Kidney (tissue), 14 donors: Measurements from ENCODE around the gene PTGIS. TPM values are rescaled to one million over a fixed set of nuclear protein-coding genes. Genes with fewer than 3 reads are reported as not detected.
A peak's percentile ranks its signal among the peaks of the same experiment; 100 is the strongest.

Source experiments
- DNase-seq, 5 donors: peaks; one replicate each; pipeline ENCODE4 v3.0.0-alpha.2; 2013 to 2020
- FAIRE-seq: peaks from 2 replicates; lab custom pipeline; 2012; peaks lifted over from hg19 to GRCh38; lab: Jason Lieb, UNC
- H3K27ac ChIP-seq, 2 donors: one replicate each; pipeline ENCODE4 v1.7.0; 2013; ENCODE audit warnings: low read depth in 2 of 2, low read length in 2 of 2, inconsistent platforms in 1 of 2
- H3K27me3 ChIP-seq: one replicate; pipeline ENCODE4 v1.7.1; 2013; ENCODE audit warnings: low read length, inconsistent platforms; ENCODE audit not compliant: control insufficient read depth, insufficient read depth
- H3K36me3 ChIP-seq, 3 donors: one replicate each; pipeline versions ENCODE4 v1.7.0 to v1.7.1; 2013; ENCODE audit warnings: low read length in 3 of 3, control low read depth in 1 of 3, inconsistent platforms in 1 of 3; ENCODE audit not compliant: insufficient read depth in 3 of 3, control insufficient read depth in 2 of 3
- H3K4me1 ChIP-seq, 3 donors: one replicate each; pipeline versions ENCODE4 v1.7.0 to v1.7.1; 2013; ENCODE audit warnings: low read length in 3 of 3, inconsistent platforms in 1 of 3, low read depth in 1 of 3; ENCODE audit not compliant: control insufficient read depth in 2 of 3, insufficient read depth in 2 of 3
- H3K4me3 ChIP-seq, 3 donors: one replicate each; pipeline versions ENCODE4 v1.7.0 to v1.8.1; 2013; ENCODE audit warnings: low read length in 3 of 3, control low read depth in 1 of 3, inconsistent platforms in 1 of 3
- H3K9ac ChIP-seq, 3 donors: one replicate each; pipeline versions ENCODE4 v1.7.0 to v1.7.1; 2013; ENCODE audit warnings: low read length in 3 of 3, control low read depth in 1 of 3, inconsistent platforms in 1 of 3
- H3K9me3 ChIP-seq, 3 donors: one replicate each; pipeline versions ENCODE4 v1.7.0 to v1.7.1; 2013; ENCODE audit warnings: low read length in 3 of 3, control low read depth in 1 of 3, inconsistent platforms in 1 of 3; ENCODE audit not compliant: control insufficient read depth in 2 of 3, insufficient read depth in 1 of 3
- intact Hi-C: fragments of 100-400 bp; cut with DNase I; formaldehyde crosslinking; loops from one replicate; pipeline ENCODE4 v1.11.1; 2022
- polyA plus RNA-seq: library from polyadenylated mRNA; stranded (reverse); fragments of 350-450 nt; fragmentation: Illumina TruSeq; extraction: RNeasy Lipid Tissue Mini Kit (QIAGEN cat#74804); gene quantifications from one replicate; pipeline ENCODE4 v1.2.3, GENCODE V29; 2014; ENCODE audit warnings: low read depth, low replicate concordance; ENCODE audit not compliant: insufficient read depth
- total RNA-seq: library from RNA; stranded (reverse); fragmentation: NEBNext Ultra II Directional; extraction: Animal tissue kit (Norgen Biotek cat#: 25700); gene quantifications from one replicate; pipeline ENCODE4 v1.2.1, GENCODE V29; 2021
- TF ChIP-seq, protein P1 (sequence below): IDR thresholded peaks from 3 replicates; pipeline ENCODE4 v1.5.1; 2012; ENCODE audit warnings: mild to moderate bottlenecking, moderate library complexity, borderline replicate concordance; ENCODE audit not compliant: insufficient read depth; ENCODE audit errors: extremely low read depth
- donor health status: control.
- donor health status: control.
- donor health status: control.
- donor health status: control.
- donor health status: control.
- donor health status: DM: yes; HTN: yes; CAD: no.
- donor health status: Normal renal cell carcinoma (clear cell type).

The PTGIS gene
- total and polyA plus RNA-seq, 2 donors from 2014 or later: 3.1 to 24.1 TPM

GRCh38 chr20:49541733-49542513 lies 26.0 kb downstream of the PTGIS start:
- no peak overlapping the region for H3K9ac ChIP-seq
- H3K9me3 ChIP-seq: peaks cover 0 to 3% (median 0%) of the 10 kb centered on the region in 3 donors
- intact Hi-C loops: loop anchor here (5.0 kb wide), 1 partner anchor 65 kb away; no protein-coding TSS in a partner anchor
- peak in 4 of 5 donors; percentile 71 to 89 (median 74) for DNase-seq
- TF ChIP-seq, protein P1, sequence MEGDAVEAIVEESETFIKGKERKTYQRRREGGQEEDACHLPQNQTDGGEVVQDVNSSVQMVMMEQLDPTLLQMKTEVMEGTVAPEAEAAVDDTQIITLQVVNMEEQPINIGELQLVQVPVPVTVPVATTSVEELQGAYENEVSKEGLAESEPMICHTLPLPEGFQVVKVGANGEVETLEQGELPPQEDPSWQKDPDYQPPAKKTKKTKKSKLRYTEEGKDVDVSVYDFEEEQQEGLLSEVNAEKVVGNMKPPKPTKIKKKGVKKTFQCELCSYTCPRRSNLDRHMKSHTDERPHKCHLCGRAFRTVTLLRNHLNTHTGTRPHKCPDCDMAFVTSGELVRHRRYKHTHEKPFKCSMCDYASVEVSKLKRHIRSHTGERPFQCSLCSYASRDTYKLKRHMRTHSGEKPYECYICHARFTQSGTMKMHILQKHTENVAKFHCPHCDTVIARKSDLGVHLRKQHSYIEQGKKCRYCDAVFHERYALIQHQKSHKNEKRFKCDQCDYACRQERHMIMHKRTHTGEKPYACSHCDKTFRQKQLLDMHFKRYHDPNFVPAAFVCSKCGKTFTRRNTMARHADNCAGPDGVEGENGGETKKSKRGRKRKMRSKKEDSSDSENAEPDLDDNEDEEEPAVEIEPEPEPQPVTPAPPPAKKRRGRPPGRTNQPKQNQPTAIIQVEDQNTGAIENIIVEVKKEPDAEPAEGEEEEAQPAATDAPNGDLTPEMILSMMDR: peak; percentile 88
- H3K27me3 ChIP-seq: no peaks in the 10 kb centered on the region
- H3K36me3 ChIP-seq: no peaks in the 10 kb centered on the region
- H3K4me3 ChIP-seq: no peak overlapping the region
- no peak overlapping the region for H3K27ac ChIP-seq
- FAIRE-seq: no peak
- H3K4me1 ChIP-seq: no peaks in the 10 kb centered on the region

GRCh38 chr20:49540687-49541435 lies 27.1 kb downstream of the PTGIS start:
- H3K36me3 ChIP-seq: no peaks in the 10 kb centered on the region
- H3K27me3 ChIP-seq: no peaks in the 10 kb centered on the region
- FAIRE-seq (no peak), DNase-seq (no peak)
- no peak overlapping the region for H3K4me3 ChIP-seq
- TF ChIP-seq, protein P1: no peak
- intact Hi-C loops: loop anchor here (5.0 kb wide), 1 partner anchor 66 kb away; no protein-coding TSS in a partner anchor
- H3K4me1 ChIP-seq: no peaks in the 10 kb centered on the region
- peaks cover 0 to 3% (median 0%) of the 10 kb centered on the region in 3 donors for H3K9me3 ChIP-seq
- no peak overlapping the region for H3K27ac ChIP-seq
- H3K9ac ChIP-seq: no peak overlapping the region

- Histone ChIP-seq H3K27me3 (no peaks in the 10 kb centered on the region), H3K4me1 (no peaks in the 10 kb centered on the region), H3K4me3 (no peak overlapping the region), H3K9me3 (no peaks in the 10 kb centered on the region), H3K27ac (no peak overlapping the region), H3K9ac (no peak overlapping the region), H3K36me3 (no peaks in the 10 kb centered on the region)
- FAIRE-seq (no peak), DNase-seq (no peak)
- TF ChIP-seq, protein P1: no peak
- intact Hi-C loops: loop anchor here (5.0 kb wide), 1 partner anchor 67 kb away; no protein-coding TSS in a partner anchor
Measured at GRCh38 chr20:49540232-49540620, 27.7 kb downstream of the PTGIS start.
